ENCODE results near the gene RFPL3.

DNA sequence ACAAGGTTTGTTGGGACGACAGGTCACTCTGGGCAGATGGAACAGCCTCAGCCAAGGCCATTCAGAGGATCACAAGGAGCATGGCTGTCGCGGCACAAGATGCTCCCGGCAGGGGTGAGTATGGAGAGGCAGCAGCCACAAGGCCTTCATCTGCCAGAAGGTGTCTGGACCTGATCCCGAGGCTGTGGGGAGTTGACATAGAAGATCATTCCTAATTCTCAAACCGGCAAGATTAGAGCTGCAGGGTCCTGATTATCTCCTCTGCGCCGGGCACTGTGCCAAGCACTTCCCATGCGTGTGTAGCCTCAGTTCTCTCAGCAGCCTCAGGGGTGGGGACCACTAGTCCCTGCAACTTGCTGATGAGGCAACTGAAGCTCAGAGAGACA, 32.3 kb upstream of the RFPL3 start:
- TF ChIP-seq, protein P1, sequence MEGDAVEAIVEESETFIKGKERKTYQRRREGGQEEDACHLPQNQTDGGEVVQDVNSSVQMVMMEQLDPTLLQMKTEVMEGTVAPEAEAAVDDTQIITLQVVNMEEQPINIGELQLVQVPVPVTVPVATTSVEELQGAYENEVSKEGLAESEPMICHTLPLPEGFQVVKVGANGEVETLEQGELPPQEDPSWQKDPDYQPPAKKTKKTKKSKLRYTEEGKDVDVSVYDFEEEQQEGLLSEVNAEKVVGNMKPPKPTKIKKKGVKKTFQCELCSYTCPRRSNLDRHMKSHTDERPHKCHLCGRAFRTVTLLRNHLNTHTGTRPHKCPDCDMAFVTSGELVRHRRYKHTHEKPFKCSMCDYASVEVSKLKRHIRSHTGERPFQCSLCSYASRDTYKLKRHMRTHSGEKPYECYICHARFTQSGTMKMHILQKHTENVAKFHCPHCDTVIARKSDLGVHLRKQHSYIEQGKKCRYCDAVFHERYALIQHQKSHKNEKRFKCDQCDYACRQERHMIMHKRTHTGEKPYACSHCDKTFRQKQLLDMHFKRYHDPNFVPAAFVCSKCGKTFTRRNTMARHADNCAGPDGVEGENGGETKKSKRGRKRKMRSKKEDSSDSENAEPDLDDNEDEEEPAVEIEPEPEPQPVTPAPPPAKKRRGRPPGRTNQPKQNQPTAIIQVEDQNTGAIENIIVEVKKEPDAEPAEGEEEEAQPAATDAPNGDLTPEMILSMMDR (IDR thresholded peaks at IDR 0.05), result no peak
- TF ChIP-seq SIN3A (IDR thresholded peaks at IDR 0.05; ENCODE audit: borderline replicate concordance, insufficient read depth, low read depth, low read length), result no peak
- no peak for TF ChIP-seq POLR2AphosphoS5 (IDR thresholded peaks at IDR 0.05; ENCODE audit: low read depth, low read length)
- no peak for TF ChIP-seq TCF7L2 (IDR thresholded peaks at IDR 0.05; ENCODE audit: low read depth, low read length)
